AG08395 (cell line): ENCODE measurements around the gene KRTAP3-1.
"Not testable (repeated sequence)": the region's sequence is repeated elsewhere in the genome, so short reads cannot be mapped to it uniquely, and the experiment has no call there.

Experiments used
- DNase-seq: peaks from one replicate; pipeline ENCODE4 v3.0.0; 2012; ENCODE audit warnings: mixed read lengths, low spot score

KRTAP3-1 gene

DNA sequence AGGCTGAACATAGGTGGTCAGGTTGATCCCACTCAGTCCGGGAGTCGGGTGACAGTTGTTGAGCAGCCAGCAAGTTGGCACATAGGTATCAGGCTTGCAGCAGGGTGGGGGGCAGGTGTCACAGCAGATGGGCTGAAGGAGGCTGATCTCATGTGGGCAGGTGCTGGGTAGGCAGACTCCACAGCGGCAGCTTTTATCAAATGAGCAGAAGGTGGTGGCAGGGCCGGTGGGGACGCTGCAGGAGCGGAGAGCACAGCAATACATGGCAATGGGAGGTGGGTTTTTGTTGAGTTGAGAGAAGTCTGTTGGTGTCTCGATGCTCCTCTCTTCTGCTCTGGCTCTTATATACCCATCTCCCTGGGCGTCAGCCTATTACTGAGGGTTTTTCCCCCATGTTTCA is at the start of gene KRTAP3-1:
TSS of gene KRTAP3-1 (minus strand) at position 318 of the 400 bp plus-strand sequence. CDS start at position 264, 54 bp downstream.
- DNase-seq: no peak

DNA sequence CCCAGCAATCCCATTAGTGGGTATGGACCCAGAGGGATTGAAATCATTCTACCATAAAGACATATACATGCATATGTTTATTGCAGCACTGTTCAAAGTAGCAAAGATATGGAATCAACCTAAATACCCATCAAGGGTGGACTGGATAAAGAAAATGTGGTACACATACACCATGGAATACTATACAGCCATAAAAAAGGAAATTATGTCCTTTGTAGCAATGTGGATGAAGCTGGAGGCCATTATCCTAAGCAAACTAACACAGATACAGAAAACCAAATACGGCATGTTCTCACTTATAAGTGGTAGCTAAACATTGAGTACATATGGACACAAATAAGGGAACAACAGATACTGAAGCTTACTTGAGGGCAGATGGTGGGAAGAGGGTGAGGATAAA is 48.6 kb upstream of the KRTAP3-1 start:
- DNase-seq: no peak

DNA sequence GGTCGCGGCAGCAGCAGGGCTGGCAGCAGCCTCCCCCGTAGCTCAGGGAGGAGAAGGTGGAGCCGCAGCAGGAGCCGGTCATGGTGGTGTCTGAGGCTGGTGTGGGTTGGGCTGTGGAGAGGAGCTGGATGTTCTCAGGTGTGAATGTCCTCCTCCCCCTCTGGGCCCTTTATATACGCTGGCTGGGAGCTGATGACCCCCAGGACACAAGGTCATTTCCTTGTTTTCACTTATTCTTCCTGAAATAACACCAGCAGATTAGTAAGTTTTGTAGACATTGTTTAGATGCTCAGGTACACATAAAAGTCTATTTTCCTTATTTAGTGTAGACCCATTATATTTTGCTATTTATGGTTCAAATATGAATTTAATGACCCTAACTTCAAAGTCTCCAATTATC is 46.2 kb upstream of the KRTAP3-1 start, which contains the start of gene KRTAP2-2:
TSS of gene KRTAP2-2 (minus strand) at position 101 of the 400 bp plus-strand sequence. CDS start at position 82, 19 bp downstream.
- DNase-seq: not testable (repeated sequence)

DNA sequence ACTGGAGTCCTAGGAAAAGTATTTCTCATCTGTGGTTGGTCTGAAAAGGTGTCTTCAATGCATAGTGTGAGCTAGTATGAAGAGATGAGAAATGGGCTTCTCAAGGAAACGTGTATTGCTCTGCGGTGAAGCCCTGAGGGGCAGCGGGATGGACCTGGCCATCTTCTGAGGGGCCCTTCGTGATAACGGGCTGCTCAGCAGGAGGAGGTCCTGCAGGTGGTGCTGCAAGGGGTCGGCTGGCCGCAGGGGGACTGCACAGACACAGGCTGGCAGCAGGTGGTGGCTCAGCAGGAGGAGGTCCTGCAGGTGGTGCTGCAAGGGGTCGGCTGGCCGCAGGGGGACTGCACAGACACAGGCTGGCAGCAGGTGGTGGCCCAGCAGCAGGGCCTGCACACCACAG is 45.6 kb upstream of the KRTAP3-1 start:
- not testable (repeated sequence) for DNase-seq

DNA sequence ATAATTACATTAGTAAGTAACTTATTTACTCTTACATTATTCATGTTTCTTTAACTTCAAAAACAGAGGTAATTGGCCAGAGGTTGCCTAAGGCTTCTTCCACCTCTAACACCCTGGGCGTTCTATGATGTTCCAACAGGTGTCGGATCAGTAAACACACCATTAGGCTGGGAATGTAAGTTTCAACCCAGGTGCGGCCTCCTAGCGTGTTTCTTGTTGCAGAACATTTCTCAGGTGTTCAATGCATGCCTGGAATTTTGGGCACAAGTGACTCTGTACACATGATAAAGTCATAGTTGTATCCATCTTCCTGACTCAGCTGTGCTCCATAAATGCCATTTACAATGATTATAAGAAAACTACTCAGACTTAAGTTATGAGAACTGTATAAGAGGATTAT is 45.1 kb upstream of the KRTAP3-1 start:
- no peak for DNase-seq

DNA sequence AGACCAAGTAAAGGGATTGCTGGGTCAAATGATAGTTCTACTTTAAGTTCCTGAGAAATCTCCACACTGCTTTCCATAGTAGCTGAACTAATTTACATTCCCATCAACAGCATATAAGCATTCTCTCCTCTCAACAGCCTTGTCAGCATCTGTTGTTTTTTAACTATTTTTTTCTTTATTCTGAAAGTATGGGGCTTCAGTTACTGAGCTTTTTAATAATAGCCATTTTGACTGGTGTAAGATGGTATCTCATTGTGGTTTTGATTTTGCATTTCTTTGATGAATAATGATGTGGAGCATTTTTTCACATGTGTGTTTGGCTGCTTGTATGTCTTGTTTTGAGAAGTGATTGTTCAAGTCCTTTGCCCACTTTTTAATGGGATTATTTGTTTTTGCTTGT is 43.6 kb upstream of the KRTAP3-1 start:
- DNase-seq: no peak

DNA sequence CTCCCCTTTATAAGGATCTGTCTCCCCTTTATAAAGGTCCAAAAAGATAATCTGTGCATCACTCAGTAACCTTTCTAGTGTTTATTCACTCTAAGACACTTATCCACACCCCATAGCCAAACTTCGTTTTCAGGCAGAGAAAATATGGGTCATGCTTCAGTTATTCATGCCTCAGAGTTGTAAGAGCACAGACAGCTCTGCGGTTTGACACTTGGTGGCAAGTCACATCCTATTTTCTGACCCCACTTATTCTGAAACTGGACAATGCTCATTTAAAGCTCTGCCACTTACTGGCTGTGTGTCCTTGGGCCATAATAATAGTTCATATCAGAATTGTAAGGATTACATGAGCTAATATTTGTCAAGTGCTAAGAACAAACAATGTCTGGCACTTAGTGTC is 40.2 kb upstream of the KRTAP3-1 start:
- DNase-seq: peak; percentile 69

DNA sequence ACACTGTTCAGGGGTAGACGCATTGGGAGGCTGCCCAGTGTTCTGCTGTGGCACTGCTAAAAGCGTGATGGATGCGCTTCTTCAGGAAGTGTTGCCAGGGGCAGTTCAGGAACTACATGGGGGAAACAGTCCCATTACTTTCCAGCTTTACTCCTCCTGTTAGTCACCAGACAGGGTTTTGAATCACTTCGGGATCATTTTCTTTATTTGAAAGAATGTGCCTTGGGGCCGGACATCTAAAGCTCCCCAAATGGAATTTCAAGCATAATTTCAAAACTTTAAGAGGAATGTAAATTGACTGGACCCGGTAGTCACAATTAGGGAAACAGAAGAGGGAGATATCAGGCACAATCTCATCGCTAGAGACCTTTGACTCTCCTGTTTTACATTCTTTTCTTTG is 39.5 kb upstream of the KRTAP3-1 start:
- DNase-seq: peak; percentile 74

DNA sequence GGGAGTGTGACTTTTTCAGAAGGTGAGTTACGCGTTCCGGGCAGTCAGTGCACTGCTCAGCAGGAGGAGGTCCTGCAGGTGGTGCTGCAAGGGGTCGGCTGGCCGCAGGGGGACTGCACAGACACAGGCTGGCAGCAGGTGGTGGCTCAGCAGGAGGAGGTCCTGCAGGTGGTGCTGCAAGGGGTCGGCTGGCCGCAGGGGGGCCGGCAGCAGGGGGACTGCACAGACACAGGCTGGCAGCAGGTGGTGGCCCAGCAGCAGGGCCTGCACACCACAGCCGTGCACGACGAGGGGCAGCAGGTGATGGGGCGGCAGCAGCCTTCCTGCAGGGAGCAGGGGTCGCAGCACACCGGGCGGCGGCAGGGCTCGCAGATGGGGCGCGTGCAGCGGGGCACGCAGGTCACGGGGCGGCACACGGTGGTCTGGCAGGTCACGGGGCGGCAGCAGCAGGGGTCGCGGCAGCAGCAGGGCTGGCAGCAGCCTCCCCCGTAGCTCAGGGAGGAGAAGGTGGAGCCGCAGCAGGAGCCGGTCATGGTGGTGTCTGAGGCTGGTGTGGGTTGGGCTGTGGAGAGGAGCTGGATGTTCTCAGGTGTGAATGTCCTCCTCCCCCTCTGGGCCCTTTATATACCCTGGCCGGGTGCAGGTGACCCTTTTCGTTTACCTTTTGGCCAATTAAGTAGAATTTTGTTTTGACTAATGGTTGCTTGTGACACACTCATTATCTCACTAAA is 38.0 kb upstream of the KRTAP3-1 start, which contains the start of gene KRTAP2-1:
TSS of gene KRTAP2-1 (minus strand) at position 582 of the 731 bp plus-strand sequence. CDS start at position 533, 49 bp downstream.
- not testable (repeated sequence) for DNase-seq

DNA sequence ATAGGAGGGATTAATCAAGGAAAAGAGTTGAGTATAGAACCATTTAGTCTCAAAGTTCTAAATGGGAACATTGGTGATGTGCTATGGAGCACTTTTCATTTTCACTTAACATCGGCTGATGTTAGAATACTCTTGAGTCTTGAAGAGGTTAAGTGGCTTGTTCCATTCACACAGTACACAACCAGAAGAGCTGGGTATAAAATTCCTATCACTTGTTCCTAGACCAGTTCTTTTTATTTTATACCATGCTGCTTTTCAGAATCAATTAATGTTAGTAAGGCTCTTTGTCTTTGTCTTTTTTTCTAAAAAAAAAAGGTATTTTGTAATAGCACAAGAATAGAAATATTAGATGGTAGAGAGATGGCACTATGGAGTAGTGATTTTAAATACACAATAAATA is 34.0 kb upstream of the KRTAP3-1 start:
- DNase-seq: no peak

DNA sequence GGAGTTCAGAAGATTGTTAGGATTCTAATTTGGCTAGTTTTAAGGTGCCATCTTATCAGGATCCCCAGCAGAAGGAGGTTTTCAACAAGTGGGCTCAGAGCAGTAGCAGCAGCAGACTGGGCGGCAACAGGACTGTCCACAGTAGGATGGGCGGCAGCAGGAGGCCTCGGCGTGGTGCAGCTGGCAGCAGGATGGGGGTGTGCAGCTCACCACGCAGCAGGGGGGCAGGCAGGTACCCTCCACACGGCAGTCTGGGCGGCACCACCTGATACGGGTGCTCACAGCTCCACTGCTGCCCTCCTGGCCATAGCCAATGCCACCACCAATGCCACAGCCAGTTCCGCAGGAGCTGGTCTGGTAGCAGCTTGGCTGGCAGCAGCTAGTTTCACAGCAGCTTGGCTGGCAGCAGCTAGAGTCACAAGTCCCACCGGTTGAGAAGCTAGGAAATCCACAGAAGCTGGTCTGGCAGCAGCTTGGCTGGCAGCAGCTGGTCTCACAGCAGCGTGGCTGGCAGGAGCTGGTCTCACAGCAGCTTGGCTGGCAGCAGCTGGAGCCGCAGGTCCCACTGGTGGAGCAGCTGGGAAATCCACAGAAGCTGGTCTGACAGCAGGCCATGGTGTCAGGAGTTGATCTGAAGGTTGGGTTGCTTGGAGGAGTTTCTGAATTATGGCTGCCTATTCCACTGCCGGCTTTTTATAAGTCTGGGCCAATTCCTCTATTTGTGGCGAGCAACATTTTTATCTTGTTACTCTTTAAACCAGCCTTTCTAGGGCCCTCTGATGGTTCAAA is 32.0 kb upstream of the KRTAP3-1 start, which contains the start of gene KRTAP1-1:
TSS of gene KRTAP1-1 (minus strand) at position 668 of the 789 bp plus-strand sequence. CDS start at position 615, 53 bp downstream.
- DNase-seq: peak; percentile 48

DNA sequence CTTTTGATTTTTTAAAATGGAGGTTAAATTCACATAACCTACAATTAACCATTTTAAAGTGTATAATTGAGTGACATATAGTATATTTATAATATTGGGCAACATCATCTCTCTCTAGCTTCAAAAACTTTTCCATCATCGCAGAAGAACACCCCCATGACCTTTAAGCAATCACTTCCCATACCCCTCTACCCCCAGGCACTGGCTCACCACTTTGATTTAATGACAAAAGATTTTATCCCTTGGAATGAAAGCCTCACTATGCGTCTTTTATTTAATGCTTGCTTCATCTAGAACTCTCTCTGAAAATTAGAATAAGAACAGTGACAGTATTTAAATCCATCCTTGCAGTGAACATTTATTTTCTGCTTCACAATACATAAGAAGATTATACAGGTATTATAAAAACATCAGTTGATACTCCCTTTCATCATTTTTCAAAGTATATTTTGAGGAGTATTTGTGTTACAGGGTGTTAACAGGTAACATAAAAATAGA is 29.0 kb upstream of the KRTAP3-1 start:
- no peak for DNase-seq

DNA sequence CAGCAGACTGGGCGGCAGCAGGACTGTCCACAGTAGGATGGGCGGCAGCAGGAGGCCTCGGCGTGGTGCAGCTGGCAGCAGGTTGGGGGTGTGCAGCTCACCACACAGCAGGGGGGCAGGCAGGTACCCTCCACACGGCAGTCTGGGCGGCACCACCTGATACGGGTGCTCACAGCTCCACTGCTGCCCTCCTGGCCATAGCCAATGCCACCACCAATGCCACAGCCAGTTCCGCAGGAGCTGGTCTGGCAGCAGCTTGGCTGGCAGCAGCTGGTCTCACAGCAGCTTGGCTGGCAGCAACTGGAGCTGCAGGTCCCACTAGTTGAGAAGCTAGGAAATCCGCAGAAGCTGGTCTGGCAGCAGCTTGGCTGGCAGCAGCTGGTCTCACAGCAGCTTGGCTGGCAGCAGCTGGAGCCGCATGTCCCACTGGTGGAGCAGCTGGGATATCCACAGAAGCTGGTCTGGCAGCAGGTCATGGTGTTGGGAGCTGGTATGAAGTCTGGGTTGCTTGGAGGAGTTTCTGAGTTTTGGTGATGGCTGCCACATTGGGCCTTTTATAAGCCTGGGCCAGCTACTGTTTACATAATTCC is 25.5 kb upstream of the KRTAP3-1 start, which contains the start of gene KRTAP1-3:
TSS of gene KRTAP1-3 (minus strand) at position 529 of the 590 bp plus-strand sequence. CDS start at position 476, 53 bp downstream.
- DNase-seq: not testable (repeated sequence)

DNA sequence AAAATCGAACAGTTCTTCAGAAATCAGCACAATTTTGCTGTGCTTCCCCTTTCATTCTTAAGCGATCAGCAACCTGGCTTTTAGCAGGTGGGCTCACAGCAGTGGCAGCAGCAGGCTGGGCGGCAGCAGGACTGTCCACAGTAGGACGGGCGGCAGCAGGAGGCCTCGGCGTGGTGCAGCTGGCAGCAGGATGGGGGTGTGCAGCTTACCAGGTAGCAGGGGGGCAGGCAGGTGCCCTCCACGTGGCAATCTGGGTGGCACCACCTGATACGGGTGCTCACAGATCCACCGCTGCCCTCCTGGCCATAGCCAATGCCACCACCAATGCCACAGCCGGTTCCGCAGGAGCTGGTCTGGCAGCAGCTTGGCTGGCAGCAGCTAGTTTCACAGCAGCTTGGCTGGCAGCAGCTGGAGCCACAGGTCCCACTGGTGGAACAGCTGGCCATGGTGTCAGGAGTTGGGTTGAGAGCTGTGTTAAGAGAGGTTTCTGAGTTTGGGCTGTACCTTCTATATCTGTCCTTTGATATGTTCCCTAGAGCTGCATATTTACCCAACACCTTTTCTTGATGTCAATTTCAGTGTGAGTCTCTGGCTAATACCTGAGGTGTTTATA is 20.8 kb upstream of the KRTAP3-1 start, which contains the start of gene KRTAP1-4:
TSS of gene KRTAP1-4 (minus strand) at position 563 of the 613 bp plus-strand sequence. CDS start at position 446, 117 bp downstream.
- no peak for DNase-seq

DNA sequence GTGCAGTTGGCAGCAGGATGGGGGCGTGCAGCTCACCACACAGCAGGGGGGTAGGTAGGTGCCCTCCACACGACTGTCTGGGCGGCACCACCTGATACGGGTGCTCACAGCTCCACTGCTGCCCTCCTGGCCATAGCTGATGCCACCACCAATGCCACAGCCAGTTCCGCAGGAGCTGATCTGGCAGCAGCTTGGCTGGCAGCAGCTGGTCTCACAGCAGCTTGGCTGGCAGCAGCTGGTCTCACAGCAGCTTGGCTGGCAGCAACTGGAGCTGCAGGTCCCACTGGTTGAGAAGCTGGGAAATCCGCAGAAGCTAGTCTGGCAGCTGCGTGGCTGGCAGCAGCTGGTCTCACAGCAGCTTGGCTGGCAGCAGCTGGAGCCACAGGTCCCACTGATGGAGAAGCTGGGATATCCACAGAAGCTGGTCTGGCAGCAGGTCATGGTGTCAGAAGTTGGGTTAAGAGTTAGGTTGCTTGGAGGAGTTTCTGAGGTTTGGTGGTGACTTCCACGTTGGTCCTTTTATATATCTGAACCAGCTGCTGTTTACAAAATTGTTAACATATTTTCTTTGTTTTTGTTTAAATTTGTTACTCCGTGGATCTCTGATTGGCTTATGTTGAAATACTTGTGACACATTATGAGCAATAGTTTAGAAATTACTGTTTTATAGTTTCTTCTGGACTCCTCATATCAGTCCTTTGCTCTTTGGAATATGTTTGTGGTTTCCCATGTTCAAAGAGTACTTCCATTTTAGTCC is 18.0 kb upstream of the KRTAP3-1 start, which contains the start of gene KRTAP1-5:
TSS of gene KRTAP1-5 (minus strand) at position 494 of the 757 bp plus-strand sequence. CDS start at position 441, 53 bp downstream.
- DNase-seq: peak; percentile 74

DNA sequence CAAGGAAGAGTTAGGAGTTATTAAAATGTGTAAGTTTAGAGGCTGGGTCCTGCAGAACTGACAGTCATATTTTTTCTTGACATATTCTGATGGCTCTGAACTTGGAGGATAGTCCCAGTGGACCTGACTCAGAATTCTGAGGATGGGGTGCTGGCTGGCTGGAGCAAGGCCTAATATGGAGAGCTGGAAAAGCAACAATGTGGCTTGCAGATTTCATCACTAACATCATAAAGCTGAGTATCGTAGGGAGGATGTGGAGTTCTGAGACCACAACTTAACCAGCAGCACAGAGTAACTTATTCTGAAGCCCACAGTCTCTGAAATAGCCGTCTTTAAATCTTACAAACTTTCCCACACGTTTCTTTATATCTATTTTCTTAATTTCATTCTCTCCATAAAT is 15.8 kb upstream of the KRTAP3-1 start:
- no peak for DNase-seq

DNA sequence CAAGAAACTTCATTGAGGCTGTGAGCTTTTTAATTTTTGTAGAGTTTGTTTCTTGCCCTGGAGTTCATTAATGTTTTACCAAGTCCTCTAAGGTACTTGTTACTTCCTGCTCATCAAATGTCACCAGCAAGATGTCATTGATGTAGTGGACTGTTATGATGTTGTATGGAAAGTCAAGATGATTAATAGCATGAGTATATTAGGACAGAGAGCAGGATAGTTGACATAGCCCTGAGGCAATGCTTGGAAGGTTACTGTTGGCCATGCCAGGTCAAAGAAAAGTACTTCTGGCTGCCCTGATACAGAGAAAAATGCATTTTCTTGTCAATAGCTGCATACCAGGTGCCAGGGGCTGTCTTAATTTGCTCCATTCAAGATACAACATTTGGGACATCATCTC is 11.4 kb upstream of the KRTAP3-1 start:
- no peak for DNase-seq

DNA sequence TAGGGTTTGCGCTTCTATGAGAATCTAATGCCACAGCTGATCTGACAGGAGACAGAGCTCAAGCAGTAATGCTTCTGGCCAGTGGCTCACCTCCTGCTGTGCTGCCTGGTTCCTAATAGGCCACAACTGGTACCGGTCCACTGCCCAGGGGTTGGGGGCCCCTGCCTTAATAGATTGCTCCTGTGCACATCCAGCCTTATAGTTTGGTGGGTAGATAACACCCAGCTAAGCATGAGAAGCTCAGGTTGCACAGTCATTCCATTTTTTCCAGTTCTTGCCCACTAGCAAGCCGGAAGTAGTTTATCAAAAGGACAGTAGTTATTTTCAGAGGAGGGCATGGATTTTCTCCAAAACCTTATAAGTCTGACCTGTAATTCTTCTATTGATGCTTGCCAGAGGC is 10.5 kb upstream of the KRTAP3-1 start:
- no peak for DNase-seq

DNA sequence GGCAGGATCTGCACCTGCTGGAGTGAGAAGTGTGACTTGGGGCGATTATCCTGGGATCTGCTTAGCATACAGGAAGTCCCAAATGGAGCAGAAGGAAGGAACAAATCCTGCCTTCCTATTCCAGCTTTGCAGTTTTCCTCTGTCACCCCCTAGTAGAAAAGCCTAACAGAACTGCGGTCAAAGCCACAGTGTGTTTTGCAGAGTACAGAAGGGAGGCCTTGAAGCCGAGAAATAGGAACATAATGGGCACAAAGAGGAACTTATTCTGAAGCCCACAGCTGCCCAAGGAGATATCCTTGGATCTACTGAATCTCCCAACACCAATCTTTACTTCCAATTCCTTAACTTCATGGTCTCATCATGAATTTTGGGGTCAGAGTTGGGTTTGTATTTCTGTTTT is 9.6 kb upstream of the KRTAP3-1 start:
- DNase-seq: no peak

DNA sequence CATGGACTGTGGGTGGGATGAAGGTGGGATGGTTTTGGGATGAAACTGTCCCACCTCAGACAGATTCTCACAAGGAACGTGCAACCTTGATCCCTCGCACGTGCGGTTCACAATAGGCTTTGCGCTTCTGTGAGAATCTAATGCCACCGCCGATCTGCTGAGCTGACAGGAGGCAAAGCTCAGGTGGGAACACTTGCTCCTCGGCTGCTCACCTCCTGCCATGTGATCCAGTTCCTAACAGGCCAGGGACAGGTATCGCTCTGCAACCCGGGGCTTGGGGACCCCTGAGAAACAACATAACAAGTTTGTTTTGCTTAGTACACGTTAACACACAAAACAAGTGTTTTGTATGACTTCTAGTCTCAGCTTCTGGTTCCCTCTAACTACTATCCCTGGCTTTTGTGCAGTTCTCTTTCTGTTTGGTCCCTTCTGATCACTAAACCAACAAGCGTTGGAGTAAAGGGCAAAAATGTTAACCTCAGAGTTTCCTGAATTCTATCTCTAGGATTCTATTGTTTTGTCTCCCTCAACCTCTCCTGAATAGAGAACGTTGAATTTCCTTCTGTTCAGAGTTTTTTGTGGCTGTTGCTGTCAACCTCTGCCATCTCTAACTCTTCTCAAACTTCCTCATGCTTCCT is 7.8 kb upstream of the KRTAP3-1 start:
- DNase-seq: no peak
